ENCODE results near the gene ARMH1. TPM values are rescaled to one million over a fixed set of nuclear protein-coding genes. Genes with fewer than 3 reads are reported as not detected.

ARMH1 gene
- total and polyA plus RNA-seq, 11 donors, result 0.33 to 9.9 (median 0.70) TPM; not detected in 3

DNA sequence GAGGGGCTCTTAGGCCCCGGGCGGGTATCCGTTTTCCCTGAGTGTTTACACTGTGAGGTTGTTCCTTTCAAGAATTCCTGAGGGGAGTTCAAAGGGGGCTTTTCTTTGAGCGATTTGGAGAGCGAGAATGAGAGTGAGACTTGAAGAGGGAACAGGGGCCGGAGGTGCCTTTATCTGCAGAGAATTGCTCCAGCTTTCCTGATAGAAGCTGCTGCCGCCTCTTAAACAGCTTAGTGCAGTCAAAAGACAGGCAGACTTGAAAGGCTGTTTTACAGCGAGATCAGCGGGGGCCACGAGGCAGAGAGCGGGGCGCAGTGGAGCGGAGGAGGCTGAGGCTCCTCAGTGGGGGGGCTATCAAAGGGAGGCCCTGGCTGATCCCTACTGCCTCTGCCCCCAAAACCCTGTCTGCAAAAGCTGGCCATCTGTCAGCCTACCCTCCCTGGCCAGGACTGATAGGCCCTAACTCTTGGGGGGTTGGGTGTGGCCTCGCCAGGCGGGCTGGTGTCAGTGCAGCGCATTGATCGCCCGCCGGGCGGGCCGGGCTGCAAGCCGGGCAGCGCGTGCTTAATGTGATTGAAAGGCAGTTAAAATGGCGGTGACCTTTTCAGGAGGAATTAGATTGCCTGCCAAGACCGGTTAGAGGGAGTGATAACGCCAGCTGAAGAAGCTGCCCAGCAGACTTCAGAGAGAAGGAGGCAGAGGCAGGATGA is 36.7 kb upstream of the ARMH1 start:
- ATAC-seq, result no peak
- Histone ChIP-seq H3K9me3 (no peaks in the 10 kb centered on the region), H3K27me3 (no peaks in the 10 kb centered on the region), H3K4me1 (peaks cover 0 to 71% (median 29%) of the 10 kb centered on the region in 12 donors), H3K27ac (peak overlapping the region in 1 of 12 donors; percentile 74), H3K4me3 (no peak overlapping the region), H3K36me3 (peaks cover 0 to 97% (median 92%) of the 10 kb centered on the region in 9 donors)
- 81 to 83% (median 82%) methylated on average over 27 of the region's 27 CpGs for WGBS, 4 donors
- no peak for DNase-seq
- intact Hi-C loops (cut with DNase I), result no loop called here
- TF ChIP-seq, protein P1, sequence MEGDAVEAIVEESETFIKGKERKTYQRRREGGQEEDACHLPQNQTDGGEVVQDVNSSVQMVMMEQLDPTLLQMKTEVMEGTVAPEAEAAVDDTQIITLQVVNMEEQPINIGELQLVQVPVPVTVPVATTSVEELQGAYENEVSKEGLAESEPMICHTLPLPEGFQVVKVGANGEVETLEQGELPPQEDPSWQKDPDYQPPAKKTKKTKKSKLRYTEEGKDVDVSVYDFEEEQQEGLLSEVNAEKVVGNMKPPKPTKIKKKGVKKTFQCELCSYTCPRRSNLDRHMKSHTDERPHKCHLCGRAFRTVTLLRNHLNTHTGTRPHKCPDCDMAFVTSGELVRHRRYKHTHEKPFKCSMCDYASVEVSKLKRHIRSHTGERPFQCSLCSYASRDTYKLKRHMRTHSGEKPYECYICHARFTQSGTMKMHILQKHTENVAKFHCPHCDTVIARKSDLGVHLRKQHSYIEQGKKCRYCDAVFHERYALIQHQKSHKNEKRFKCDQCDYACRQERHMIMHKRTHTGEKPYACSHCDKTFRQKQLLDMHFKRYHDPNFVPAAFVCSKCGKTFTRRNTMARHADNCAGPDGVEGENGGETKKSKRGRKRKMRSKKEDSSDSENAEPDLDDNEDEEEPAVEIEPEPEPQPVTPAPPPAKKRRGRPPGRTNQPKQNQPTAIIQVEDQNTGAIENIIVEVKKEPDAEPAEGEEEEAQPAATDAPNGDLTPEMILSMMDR (IDR thresholded peaks at IDR 0.05), result no peak
- TF ChIP-seq POLR2A (IDR thresholded peaks at IDR 0.05), result no peak

DNA sequence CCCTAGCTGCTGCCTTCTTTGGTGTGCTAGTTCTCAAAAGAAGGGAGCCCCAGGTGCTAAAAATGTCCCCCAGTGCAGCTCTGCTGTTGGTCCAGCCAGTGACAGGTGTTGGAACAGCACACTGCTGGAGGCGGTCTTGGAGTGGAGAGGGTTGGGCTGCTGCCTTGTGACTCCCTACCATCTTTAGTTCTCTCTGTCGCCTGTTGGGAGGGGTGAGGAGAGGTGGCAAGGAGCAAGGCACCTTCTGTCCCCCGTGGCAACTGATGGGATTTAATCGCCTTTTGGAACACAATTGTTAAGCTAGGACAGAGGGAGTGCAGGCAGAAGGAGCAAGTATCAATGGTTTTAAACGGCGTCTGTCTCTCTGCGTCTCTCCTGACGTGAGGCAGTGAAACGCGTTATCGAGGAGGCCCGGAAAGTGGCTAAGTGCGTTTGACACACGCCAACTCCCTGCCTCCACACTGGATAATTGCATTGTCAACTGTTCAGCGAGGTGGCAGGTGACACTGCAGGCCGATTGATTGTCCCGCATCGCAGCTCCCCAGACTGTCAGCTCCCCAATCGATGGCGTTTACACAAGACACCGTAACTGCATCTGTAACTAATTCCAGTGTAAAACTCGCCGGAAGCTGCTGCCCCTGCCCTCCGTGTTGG is 34.2 kb upstream of the ARMH1 start:
- DNase-seq, result peak in 3 of 5 donors; percentile 43 to 65 (median 58)
- no peaks in the 10 kb centered on the region for H3K9me3 ChIP-seq
- H3K27ac ChIP-seq, result peak overlapping the region in 8 of 12 donors; percentile 9 to 63 (median 52)
- no peaks in the 10 kb centered on the region for H3K27me3 ChIP-seq
- peaks cover 0 to 100% (median 96%) of the 10 kb centered on the region in 9 donors for H3K36me3 ChIP-seq
- WGBS, 4 donors, result 70 to 81% (median 77%) methylated on average over 23 to 24 of the region's 24 CpGs
- no peak overlapping the region for H3K4me3 ChIP-seq
- peaks cover 0 to 71% (median 22%) of the 10 kb centered on the region in 12 donors for H3K4me1 ChIP-seq
- peak; percentile 74 to 92 (median 78) for ATAC-seq
- intact Hi-C loops (cut with DNase I), result no loop called here
- TF ChIP-seq, protein P1 (IDR thresholded peaks at IDR 0.05), result no peak
- TF ChIP-seq POLR2A (IDR thresholded peaks at IDR 0.05), result no peak

DNA sequence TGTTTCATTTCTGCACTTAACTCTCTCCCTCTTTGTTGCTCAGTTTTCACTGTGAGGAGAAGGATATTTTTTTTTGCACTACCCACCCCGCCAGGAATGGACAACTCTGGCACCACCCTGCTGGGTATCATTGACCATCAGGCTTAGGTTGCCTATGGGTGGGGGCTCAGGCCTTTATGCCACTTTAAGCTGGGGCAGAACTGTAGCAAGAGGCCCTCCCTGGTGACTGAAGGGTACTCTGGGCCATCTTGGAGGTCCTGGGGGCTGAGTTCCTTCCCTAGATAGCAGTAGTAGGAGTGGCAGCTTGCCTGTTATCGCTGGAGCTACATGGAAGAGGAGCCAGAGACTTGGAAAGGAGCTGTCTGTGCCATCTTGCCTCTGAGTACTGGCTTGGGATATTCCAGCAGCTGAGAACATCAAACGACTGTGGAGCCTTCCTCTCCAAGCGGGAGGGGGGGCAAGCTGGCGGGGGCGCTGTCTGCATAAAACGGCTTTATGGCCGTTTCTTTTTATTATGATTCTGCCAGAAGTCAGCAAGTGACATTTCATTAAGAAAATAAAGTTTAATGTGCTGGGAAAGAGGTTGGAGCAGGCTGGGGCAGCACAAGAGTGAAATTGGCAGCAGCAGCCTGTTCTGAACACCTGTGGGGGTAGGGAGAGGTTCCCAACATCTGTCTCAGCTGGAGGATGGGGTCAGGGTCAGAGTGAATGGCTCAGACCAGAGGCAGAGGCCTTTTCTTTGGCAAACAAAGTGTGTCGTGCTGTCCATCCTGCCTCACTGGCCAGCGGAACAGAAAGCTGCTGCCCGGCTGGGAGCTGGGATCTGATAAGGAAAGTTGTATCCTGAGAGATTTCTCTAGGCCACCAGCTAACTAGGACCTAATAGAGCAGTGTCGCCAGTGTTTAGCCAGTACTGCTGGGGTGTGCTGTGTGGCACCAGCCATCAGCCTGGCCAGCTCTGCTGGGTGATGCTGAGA is 33.1 kb upstream of the ARMH1 start:
- H3K27ac ChIP-seq, result no peak overlapping the region
- H3K9me3 ChIP-seq, result no peaks in the 10 kb centered on the region
- no peak for DNase-seq
- ATAC-seq, result no peak
- no peak overlapping the region for H3K4me3 ChIP-seq
- H3K27me3 ChIP-seq, result no peaks in the 10 kb centered on the region
- intact Hi-C loops (cut with DNase I), result no loop called here
- H3K4me1 ChIP-seq, result peaks cover 0 to 64% (median 21%) of the 10 kb centered on the region in 12 donors
- H3K36me3 ChIP-seq, result peaks cover 0 to 100% (median 96%) of the 10 kb centered on the region in 9 donors
- 78 to 91% (median 86%) methylated on average over 12 of the region's 12 CpGs for WGBS, 4 donors
- TF ChIP-seq, protein P1 (IDR thresholded peaks at IDR 0.05), result no peak
- TF ChIP-seq POLR2A (IDR thresholded peaks at IDR 0.05), result no peak

Measured in heart left ventricle (tissue), 16 donors.